Uterus (tissue), 2 donors: ENCODE measurements around the gene CD247.

ENCODE experiments used
- CTCF ChIP-seq, 4 experiments: fragments of 200-600 bp in 2 of 4; fragments of 450-650 bp in 2 of 4; sonication (generic) in 2 of 4; IDR thresholded peaks; one replicate each; pipeline ENCODE4 v1.5.1; 2016 to 2019; ENCODE audit warnings: antibody characterized with exemption in 4 of 4, mild to moderate bottlenecking in 2 of 4, moderate library complexity in 1 of 4
- POLR2A ChIP-seq, 2 donors: fragments of 450-650 bp; IDR thresholded peaks; one replicate each; pipeline ENCODE4 v1.6.1; 2016; ENCODE audit warnings: antibody characterized with exemption in 2 of 2, mild to moderate bottlenecking in 1 of 2, moderate library complexity in 1 of 2

GRCh38 chr1:167423684-167424619 is 94.4 kb downstream of the CD247 start:
- TF ChIP-seq CTCF (IDR thresholded peaks at IDR 0.05) (no peak), POLR2A (IDR thresholded peaks at IDR 0.05) (no peak)
